Measurements from ENCODE around the gene C6orf120. TPM values are rescaled to one million over a fixed set of nuclear protein-coding genes. Genes with fewer than 3 reads are reported as not detected.

Gene C6orf120
- total and polyA plus RNA-seq, 2 of the 13 experiments (the other 11 are each of a cell fraction or from before 2014, with no cell fraction given), result 21.7 to 29.9 TPM

DNA sequence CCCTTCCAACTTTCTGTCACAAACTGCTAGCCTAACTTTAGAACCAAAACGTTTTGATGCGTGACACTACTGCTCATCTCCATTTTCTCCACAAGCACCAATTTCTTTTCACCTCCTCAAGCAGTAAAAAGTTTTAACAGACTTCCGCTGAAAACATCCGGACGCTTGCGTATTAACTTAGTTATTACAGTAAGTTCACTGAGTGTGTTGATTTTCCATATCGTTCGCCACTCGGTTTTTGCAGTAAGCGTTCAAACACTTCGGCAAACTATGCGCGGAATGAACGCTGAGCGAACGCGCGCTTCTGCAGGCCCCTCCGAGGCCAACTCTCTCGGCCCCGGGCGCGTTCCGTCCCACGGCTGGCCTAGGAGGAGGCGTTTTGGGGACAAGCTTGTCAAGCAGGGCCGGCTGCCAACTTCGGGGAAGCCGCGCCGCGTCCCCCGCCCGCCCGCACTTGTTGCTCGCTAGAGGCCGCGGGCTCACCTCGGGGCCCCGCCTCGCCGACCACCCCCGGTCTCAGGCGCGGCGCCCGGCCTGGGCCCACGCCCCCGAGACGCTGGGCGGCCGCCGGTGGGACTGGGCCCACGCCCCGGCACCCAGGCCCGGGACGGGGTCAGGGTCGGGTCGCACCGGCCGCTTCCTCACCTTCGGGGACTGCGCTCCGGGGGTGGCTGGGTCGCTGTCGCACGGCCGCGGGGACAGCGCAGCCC, 21.4 kb downstream of the C6orf120 start:
- DNase-seq (ENCODE audit: low spot score) (peak; percentile 39), FAIRE-seq (no peak), ATAC-seq (peak; percentile 20)
- intact Hi-C loops (cut with micrococcal nuclease; ENCODE audit: unreplicated experiment) (no loop called here), in situ Hi-C loops (cut with HindIII; ENCODE audit: extremely low pct_ligation_motif_present, low pct_unique_long_range_greater_than_20kb) (no loop called here)
- CTCF ChIA-PET (ENCODE audit: low intra/inter-chr PET ratio, low total read pairs), result no interaction called here
- Histone ChIP-seq H3K4me3 (replicated peaks in 1 of 3; ENCODE audit: insufficient read depth in 1 of 3, low read depth in 2 of 3, low read length in 3 of 3) (peak overlapping the region; percentile 82 to 93 (median 90)), H3K4me2 (ENCODE audit: low read depth, low read length) (peak overlapping the region; percentile 94), H3K36me3 (replicated peaks in 1 of 2; ENCODE audit: control insufficient read depth in 1 of 2, insufficient read depth in 2 of 2, low read length in 2 of 2) (peaks cover 2 to 10% of the 10 kb centered on the region in 2 experiments; a peak in 4 of 5 replicates), H3K9me3 (ENCODE audit: low read length) (no peaks in the 10 kb centered on the region), H3K9ac (ENCODE audit: insufficient read depth, low read depth, low read length) (peak overlapping the region; percentile 86), H3K4me1 (ENCODE audit: insufficient read depth, low read length) (peaks cover 60% of the 10 kb centered on the region), H3K79me2 (ENCODE audit: insufficient read depth, low read length) (peaks cover 51% of the 10 kb centered on the region), H3K27ac (ENCODE audit: extremely low read length, insufficient read depth, low read length) (peak overlapping the region; percentile 72), H4K20me1 (ENCODE audit: insufficient read depth, low read length) (peaks cover 45% of the 10 kb centered on the region), H3K27me3 (ENCODE audit: control insufficient read depth in 1 of 2, insufficient read depth in 2 of 2, low read length in 2 of 2) (no peaks in the 10 kb centered on the region; a peak in 1 of 5 replicates), H2AFZ (ENCODE audit: low read length) (no peak overlapping the region)
- under 1% methylated on average over 20 of the region's 70 CpGs for WGBS (ENCODE audit: low lambda C conversion rate)
- BruUV-seq (replicated peaks), result no TSS peak
- POLR2A ChIA-PET, result interaction anchor here (0.6 to 5.7 kb wide), 8 partner anchors 8 to 831 kb away, joined by 3 to 81 read pairs (median 8); partner anchors contain the start of genes C6orf120, DYNLT2, ERMARD and TBP
- TF ChIP-seq CCDC6 (CRISPR knock-in tag; IDR thresholded peaks at IDR 0.05) (peak; percentile 20; the same call in 1 of the 2 replicates), KAT7 (CRISPR knock-in tag; IDR thresholded peaks at IDR 0.05; ENCODE audit: borderline replicate concordance) (0 out of 2 replicates have a peak, but pooled peaks have one; percentile 62), ZNF382 (CRISPR knock-in tag; IDR thresholded peaks at IDR 0.05; ENCODE audit: borderline replicate concordance) (no peak), TCF12 (IDR thresholded peaks at IDR 0.05) (no peak), TCF12 (CRISPR knock-in tag; IDR thresholded peaks at IDR 0.05) (no peak), ZNF468 (CRISPR knock-in tag; IDR thresholded peaks at IDR 0.05) (0 out of 2 replicates have a peak, but pooled peaks have one; percentile 79), FOXC1 (CRISPR knock-in tag; IDR thresholded peaks at IDR 0.05; ENCODE audit: borderline replicate concordance) (no peak), SALL1 (CRISPR knock-in tag; IDR thresholded peaks at IDR 0.05) (peak; percentile 50; the same call in 1 of the 2 replicates), ZNF329 (CRISPR knock-in tag; IDR thresholded peaks at IDR 0.05; ENCODE audit: low read depth) (no peak), KLF12 (CRISPR knock-in tag; IDR thresholded peaks at IDR 0.05; ENCODE audit: borderline replicate concordance) (peak; percentile 39; the same call in 1 of the 2 replicates), TSC22D2 (CRISPR knock-in tag; IDR thresholded peaks at IDR 0.05; ENCODE audit: borderline replicate concordance) (no peak)
- TF ChIP-seq, protein P1, sequence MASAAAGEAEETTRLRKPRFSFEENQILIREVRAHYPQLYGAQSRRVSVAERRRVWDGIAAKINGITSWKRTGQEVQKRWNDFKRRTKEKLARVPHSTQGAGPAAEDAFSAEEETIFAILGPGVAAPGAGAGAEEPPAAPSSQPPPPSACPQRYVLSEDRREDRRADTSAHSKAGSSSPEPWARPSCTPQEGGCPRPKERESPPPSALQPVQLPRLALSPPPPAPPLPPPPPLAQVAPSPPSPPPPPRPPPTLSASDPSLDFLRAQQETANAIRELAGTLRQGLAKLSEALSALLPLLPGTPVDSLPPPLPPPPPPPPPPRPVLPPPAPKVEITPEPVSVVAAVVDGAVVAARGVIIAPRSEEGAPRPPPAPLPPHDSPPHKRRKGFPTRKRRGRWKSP (CRISPR knock-in tag; IDR thresholded peaks at IDR 0.05), result 0 out of 2 replicates have a peak, but pooled peaks have one; percentile 58
- TF ChIP-seq, protein P2, sequence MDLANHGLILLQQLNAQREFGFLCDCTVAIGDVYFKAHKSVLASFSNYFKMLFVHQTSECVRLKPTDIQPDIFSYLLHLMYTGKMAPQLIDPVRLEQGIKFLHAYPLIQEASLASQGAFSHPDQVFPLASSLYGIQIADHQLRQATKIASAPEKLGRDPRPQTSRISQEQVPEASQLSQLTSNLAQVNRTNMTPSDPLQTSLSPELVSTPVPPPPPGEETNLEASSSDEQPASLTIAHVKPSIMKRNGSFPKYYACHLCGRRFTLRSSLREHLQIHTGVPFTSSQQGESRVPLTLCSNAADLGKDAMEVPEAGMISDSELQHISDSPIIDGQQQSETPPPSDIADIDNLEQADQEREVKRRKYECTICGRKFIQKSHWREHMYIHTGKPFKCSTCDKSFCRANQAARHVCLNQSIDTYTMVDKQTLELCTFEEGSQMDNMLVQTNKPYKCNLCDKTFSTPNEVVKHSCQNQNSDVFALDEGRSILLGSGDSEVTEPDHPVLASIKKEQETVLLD (CRISPR knock-in tag; IDR thresholded peaks at IDR 0.05; ENCODE audit: low read depth), result peak; percentile 74
- TF ChIP-seq, protein P3, sequence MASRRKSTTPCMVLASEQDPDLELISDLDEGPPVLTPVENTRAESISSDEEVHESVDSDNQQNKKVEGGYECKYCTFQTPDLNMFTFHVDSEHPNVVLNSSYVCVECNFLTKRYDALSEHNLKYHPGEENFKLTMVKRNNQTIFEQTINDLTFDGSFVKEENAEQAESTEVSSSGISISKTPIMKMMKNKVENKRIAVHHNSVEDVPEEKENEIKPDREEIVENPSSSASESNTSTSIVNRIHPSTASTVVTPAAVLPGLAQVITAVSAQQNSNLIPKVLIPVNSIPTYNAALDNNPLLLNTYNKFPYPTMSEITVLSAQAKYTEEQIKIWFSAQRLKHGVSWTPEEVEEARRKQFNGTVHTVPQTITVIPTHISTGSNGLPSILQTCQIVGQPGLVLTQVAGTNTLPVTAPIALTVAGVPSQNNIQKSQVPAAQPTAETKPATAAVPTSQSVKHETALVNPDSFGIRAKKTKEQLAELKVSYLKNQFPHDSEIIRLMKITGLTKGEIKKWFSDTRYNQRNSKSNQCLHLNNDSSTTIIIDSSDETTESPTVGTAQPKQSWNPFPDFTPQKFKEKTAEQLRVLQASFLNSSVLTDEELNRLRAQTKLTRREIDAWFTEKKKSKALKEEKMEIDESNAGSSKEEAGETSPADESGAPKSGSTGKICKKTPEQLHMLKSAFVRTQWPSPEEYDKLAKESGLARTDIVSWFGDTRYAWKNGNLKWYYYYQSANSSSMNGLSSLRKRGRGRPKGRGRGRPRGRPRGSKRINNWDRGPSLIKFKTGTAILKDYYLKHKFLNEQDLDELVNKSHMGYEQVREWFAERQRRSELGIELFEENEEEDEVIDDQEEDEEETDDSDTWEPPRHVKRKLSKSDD (CRISPR knock-in tag; IDR thresholded peaks at IDR 0.05; ENCODE audit: low read depth), result peak; percentile 54; the same call in 1 of the 2 replicates
- TF ChIP-seq, protein P4, sequence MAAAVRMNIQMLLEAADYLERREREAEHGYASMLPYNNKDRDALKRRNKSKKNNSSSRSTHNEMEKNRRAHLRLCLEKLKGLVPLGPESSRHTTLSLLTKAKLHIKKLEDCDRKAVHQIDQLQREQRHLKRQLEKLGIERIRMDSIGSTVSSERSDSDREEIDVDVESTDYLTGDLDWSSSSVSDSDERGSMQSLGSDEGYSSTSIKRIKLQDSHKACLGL (CRISPR knock-in tag; IDR thresholded peaks at IDR 0.05), result no peak
- TF ChIP-seq, protein P5, sequence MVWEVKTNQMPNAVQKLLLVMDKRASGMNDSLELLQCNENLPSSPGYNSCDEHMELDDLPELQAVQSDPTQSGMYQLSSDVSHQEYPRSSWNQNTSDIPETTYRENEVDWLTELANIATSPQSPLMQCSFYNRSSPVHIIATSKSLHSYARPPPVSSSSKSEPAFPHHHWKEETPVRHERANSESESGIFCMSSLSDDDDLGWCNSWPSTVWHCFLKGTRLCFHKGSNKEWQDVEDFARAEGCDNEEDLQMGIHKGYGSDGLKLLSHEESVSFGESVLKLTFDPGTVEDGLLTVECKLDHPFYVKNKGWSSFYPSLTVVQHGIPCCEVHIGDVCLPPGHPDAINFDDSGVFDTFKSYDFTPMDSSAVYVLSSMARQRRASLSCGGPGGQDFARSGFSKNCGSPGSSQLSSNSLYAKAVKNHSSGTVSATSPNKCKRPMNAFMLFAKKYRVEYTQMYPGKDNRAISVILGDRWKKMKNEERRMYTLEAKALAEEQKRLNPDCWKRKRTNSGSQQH (CRISPR knock-in tag; IDR thresholded peaks at IDR 0.05; ENCODE audit: low read depth), result 0 out of 2 replicates have a peak, but pooled peaks have one; percentile 49
